Vagina (tissue), 2 donors: Measurements from ENCODE around the gene ANO6.

Source experiments
- CTCF ChIP-seq, 3 experiments: fragments of 450-650 bp in 2 of 3; fragments of 200-600 bp in 1 of 3; sonication (generic) in 1 of 3; IDR thresholded peaks; one replicate each; pipeline ENCODE4 v1.5.1; 2017 to 2019; ENCODE audit warnings: antibody characterized with exemption in 3 of 3, mild to moderate bottlenecking in 2 of 3, moderate library complexity in 2 of 3
- POLR2AphosphoS5 ChIP-seq, 2 donors: sonication (generic); formaldehyde crosslinking; IDR thresholded peaks; one replicate each; pipeline ENCODE4 v1.9.0; 2017; ENCODE audit warnings: antibody characterized with exemption in 2 of 2, mild to moderate bottlenecking in 2 of 2, low read depth in 1 of 2; ENCODE audit not compliant: insufficient read depth in 1 of 2

GRCh38 chr12:45343269-45344051 is 127.6 kb downstream of the ANO6 start:
- no peak for TF ChIP-seq CTCF (IDR thresholded peaks at IDR 0.05)
- TF ChIP-seq POLR2AphosphoS5 (IDR thresholded peaks at IDR 0.05; ENCODE audit: insufficient read depth in 1 of 2, low read depth in 1 of 2), result no peak
